DMS153 treated with DMSO at 0.1 percent for 48 hours (cell line): ENCODE results near the gene RAD9A.

Experiments
- DNase-seq: peaks from one replicate; lab custom pipeline; 2025; ENCODE audit not compliant: unreplicated experiment; lab: John Stamatoyannopoulos, UW

The RAD9A gene

GRCh38 chr11:67356864-67357561, 34.8 kb upstream of the RAD9A start:
- peak; percentile 50 for DNase-seq

GRCh38 chr11:67357831-67358670, 33.7 kb upstream of the RAD9A start:
- DNase-seq: no peak

DNA sequence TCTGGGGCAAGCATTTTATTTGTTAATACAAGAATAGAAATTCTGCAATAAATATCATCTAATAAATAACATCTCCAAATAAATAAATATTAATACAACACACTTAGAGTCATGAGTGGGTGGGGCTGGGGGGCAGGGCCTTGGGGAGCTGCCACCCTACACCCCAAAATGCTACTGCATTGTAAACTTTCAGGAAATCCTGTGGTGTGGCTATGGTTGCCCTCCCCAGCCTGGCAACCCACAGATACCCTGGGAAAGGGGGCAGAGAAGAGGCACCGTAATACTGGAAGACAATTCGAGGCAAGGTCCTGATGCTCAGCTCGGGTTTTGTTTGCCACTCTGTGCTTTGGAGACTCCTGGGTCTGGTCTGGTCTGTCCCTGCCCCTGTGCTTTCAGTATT, 27.6 kb upstream of the RAD9A start:
- DNase-seq: no peak

DNA sequence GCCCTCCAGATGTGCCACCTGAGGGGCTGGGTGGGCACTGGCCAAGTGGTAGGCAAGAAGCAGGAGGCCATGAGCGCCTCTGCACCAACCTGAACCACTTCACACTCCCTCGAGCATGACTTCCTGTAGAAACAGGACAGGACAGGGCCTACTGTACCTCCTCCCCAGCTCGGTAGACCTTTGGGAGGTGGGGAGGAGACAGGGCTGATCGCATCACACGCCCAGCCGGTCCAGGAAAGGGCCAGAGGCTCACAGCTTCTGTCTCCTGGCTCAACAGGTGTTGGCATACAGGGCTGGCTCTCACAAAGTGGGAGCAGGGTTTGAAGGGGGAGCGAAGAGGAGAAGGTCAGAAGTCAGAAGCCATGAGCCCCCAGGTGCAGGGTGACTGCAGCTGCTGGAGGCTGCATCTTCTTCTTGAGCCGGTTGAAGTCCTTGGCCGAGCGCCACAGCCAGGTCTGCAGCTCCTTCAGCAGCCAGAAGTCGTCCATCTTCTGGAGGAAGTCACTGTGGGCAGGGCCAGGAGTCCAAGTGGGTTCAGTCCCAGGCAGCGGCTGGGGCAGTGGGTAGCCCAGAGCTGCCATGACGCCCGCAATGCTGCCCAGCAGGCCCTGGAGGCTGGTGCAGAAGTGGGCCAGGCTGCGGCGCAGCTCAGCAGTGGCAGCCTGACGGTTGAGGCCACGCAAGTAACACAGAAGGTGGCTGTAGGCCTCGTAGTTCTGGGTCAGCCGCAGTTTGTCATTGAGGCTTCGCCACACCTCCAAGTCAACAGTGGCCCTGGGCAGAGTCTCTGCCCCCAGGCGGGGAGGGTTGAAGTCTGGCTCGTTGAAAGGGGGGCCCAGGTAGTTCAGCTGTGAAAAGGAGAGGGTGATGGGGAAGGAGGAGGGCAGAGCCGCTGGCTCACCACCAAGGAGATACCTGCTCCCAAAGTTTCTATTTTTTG, 26.7 kb upstream of the RAD9A start:
- DNase-seq: no peak

GRCh38 chr11:67365736-67366444, 25.9 kb upstream of the RAD9A start:
- no peak for DNase-seq

- DNase-seq: no peak
Observed at GRCh38 chr11:67366546-67366945, 25.2 kb upstream of the RAD9A start.

- DNase-seq: no peak
Observed at GRCh38 chr11:67366961-67367760, 24.6 kb upstream of the RAD9A start.

GRCh38 chr11:67367761-67368227, 24.0 kb upstream of the RAD9A start:
- no peak for DNase-seq

DNA sequence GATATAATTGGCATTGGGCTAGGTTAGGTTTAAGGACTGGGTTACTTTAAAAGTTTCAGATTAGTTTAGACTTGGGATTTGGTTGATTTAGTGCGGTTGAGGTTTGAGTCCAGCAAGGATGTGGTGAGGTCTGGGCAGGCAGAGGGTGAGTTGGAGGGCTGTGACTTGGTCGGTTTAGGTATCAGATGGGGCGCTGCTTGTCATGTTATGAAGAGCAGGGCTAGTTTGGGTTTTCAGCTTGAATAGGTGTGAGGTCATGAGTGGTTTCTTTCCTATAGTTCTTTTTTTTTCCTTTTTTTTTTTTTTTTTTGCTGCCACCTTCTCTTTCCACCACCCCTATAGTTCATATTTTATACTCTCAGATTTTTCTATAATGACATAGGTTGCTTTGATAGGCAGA, 23.2 kb upstream of the RAD9A start:
- DNase-seq: no peak

- no peak for DNase-seq
Observed at GRCh38 chr11:67369275-67369674, 22.5 kb upstream of the RAD9A start.

DNA sequence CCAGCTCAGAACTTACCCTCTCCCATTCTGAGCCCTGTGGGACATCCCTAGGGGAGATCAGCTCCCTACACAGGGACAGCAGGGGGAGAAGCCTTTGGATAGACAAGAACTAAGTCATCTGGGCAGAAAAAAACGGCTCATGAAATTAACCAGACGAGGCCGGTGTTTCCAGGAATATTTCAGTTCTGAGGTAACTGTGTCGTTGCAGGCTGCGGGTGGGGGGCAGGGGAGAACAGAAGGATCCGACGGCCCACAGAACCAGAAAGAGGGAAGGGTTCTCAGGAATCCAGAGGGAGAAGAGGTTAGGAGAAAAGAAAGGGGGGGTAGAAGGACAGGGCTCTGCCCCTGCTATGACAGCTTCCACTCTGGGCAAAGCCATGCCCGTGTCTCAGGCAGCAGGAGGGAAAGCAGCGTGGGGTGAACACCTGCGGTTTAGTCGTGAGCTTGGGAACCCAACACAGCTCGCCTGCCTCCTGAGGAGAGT, 21.9 kb upstream of the RAD9A start:
- no peak for DNase-seq

GRCh38 chr11:67370351-67371076, 21.3 kb upstream of the RAD9A start:
- DNase-seq: no peak

DNA sequence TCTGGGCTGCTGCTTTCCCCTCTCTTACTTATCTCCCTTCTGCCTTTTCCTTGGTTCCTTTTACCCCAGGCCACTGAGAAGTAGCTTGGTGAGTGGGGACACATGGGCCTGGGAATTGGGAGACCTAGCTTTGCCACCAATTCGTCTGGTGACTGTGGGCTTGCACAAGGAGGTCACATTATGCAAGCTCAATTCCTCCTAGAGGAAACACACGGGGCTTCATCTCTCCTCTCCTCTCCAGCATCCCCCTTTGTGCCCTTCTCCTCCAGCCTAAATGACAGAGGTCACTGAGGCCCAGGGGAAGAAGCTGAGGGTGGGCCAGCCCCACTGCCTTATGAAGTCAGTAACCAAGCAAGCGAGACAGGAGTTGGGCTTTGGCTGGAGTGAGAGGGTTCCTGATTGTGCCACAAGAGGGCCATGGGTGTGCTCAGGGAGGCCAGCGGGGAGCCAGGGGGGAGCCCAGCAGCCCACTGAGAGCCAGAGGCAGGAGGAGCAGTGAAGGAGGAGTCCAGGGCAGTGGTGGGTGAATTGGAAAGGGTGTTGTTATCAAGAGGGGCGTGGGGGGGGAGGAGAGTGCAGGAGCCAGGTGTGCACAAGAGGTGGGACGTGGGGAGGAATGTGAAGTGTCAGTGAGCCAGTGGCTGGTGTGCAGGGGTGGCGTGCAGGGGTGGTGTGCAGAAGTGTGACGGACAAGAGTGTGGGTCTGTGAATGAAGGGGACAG, 20.4 kb upstream of the RAD9A start:
- no peak for DNase-seq

- DNase-seq: no peak
Observed at GRCh38 chr11:67371911-67372320, 19.9 kb upstream of the RAD9A start.

DNA sequence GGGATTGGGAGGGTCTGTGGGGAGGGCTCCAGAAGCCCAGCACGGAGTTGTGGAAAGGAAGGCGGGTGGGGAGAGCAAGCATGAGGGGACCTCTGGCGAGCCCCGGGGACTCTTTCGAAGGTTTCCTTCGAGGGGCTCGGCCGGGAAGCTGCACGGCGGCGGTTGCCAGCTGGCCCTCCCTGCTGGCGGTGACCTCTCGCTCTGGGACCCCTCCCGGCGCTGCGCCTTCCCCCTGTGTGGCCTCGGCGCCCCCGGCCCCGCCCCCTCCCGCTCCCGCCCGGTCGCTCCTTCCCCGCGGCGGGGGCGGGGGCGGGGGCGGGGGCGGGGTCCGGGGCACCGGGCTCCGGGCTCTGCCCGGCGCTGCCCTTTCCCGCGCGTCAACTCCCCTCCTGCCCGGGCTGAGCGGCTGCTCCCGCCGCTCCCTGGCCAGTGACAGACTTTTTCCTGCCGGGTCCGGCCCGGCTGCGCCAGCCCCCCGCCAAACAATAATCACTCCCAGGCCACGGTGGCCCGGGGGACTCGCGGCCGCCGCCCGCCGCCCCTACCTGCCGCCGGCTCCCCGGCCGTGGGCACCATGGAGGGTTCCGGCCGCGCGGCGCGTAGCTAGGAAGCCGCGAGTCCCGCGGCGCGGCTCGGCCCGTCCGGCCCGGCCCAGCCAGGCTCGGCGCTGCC, 19.3 kb upstream of the RAD9A start:
- no peak for DNase-seq

- no peak for DNase-seq
Observed at GRCh38 chr11:67372993-67373647, 18.7 kb upstream of the RAD9A start, which contains the start of gene CLCF1. CLCF1 (minus strand) TSS chr11:67373598; CDS start chr11:67373539, 59 bp downstream.
